Embryonic facial prominence (tissue), 1 donor: ENCODE results near the gene RRBP1.

Experiments used
- DNase-seq: peaks from one replicate; pipeline ENCODE4 v3.0.0-alpha.2; 2016; ENCODE audit errors: extremely low spot score

The RRBP1 gene

DNA sequence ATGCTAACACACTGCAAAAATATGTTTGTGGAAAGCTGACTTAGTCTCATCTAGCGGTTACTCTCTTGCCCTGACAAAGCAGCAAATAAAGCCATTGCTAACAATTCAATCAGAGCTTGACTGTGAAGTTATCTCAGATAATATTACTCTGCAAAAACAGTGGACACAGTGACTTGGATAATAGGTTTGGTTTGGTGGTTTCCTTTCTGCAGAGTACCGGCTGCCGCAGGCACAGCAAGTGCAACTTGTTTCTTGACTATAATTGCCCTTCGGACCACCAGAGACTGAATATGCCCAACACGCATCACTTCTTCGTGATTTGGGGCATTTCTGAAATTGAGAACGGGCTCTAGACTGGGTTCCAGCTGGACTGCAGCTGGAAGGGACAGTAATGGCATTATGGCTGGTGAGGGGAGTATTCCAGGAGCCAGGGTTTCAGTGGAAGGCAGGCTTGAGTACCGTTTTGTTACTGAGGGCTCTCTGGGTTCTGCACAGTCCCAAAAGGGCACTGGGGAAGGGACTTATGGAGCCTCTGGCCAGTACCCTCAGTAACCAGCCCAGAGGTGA, 72.1 kb downstream of the RRBP1 start:
- no peak for DNase-seq

DNA sequence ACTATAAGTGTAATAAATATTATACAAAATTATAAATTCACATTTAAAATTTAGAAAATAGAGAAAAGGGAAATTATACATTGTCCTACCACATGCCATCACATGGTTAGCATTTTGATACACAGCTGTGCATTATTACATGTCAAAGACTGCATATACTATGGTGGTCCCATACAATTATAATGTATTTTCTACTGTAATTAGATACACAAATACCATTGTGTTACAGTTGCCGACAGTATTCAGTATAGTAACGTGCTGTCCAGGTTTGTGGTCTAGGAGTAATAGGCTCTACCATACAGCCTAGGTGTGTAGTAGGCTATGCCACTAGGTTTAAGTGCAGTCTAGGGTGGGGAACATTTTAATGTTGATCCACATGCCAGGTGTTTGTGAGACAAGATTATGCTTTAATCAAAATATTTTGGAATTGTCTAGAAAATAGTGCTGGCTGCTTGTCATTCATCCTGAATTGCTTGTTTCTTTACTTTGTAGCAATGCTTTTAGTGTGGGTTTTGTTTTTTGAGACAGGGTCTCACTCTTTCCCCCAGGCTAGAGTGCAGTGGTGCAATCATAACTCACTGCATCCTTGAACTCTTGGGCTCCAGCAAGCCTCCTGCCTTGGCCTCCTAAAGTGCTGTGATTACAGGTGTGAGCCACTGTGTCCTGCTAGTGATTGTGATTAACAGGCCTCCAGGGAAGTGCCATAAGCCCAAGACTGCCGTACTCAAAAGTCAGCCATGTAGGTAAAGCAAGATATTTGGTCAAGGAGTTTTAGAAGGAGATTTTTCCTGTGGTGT, 73.1 kb downstream of the RRBP1 start:
- DNase-seq: no peak

DNA sequence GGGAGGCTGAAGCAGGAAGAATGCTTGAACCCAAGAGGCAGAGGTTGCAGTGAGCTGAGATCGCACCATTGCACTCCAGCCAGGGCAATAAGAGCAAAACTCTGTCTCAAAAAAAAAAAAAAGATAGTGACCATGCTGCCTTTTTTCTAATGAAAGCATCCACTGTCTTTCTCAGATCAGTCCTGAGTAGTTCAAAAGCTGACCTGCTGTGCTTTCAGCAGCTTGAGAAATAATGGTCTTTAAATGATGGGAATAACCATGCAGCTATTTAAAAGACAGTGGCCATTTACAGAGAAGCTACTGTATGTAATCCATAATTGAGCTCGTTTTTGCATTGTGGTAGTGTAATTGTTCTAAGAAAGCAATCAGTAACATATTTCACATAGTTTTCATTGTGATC, 76.0 kb downstream of the RRBP1 start:
- no peak for DNase-seq

DNA sequence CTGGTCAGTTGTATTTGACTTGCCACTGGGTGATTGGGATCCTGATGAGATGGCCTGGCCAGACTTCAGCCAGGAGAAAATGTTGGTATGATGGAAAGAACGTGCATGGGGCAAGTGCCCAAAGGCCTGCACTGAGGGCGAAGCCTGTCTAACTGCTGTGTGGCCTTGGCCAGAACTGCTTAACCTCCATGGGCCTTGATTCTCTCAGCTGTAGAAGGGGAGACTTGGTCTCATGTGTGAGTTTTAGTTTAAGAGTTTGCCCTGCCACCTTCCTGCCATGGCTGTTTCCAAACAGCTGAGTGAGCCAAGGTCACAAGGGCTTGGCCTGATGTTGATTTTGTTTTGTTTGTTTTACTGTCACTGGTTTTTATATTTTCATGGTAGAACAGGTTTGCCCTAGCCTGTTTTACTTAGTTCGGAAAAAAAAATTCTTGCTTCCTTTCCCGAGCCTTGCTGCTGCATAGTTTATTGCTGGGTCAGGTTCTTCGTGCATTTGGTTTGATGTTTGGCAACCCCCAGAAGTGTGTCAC, 76.8 kb downstream of the RRBP1 start:
- DNase-seq: no peak

DNA sequence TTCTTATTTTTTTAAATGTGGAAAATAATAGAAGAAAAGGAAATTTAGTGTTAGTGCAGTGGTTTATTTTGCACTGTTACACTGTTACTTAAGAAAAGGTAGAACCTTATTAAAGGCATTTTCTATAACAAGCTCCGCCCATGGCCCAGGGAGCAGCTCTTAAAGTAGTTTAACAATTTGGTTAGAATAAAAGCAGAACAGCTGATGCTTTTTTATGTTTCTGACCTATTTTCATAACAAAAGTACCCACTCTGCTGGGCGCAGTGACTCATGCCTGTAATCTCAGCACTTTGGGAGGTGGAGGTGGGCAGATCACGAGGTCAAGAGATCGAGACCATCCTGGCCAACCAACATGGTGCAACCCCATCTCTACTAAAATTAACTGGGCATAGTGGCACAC, 79.5 kb downstream of the RRBP1 start:
- no peak for DNase-seq

DNA sequence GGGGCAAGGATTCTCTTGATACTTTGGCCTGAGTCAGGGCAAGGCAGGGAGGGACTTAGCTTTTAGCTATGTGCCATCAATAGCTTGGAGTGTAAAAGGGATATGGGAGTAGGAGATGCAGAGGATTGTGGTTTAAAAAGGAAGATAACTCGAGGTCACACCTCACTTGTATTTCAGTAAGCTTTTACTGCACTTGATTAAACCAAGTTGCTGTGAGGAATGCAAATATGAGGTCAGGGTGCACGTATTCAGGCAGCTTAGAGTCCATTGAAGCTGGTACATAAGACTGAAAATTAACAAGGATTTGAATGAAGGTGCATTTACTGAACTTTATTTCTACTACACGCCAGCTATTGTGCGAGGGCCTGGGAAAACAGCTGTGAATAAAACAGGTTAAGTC, 80.1 kb downstream of the RRBP1 start:
- DNase-seq: no peak

DNA sequence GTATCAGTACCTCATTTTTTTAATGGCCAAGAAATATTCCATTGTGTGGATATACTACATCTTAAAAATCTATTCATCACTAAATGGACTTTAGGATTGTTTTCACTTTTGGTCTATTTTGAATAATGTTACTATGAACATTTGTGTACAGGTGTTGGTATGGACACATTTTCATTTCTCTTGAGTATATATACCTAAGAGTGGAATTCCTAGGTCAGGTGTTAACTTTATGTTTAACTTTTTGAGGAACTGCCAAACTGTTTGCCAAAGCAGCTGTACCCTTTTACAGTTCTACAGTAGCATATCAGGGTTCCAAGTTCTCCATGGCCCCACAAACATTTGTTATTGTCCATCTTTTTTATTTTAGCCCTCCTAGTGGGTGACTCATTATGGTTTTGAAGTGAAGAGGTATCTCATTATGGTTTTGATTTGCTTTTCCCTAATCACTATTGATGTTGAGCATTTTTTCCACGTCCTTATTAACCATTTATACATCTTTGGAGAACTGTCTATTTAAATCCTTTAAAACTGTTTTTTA, 84.0 kb downstream of the RRBP1 start:
- no peak for DNase-seq

DNA sequence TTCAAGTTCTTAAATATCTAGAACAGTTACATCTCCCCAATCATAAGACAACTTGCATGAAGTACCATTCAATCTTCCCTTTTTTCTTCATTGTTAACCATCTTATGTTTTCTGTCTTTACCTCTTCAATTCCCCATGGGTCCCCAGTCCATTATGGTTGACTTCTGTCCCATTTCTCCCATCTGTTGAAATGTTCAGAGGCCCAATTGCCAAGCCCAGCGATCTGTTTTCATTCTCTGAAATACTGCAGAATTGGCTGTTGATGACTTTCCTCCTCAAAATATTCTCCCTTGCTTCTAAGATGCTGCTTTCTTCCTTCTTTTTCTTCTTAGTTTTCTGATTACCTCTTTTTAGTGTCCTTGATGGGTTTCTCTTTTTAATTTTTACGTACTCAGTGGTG, 86.2 kb downstream of the RRBP1 start:
- DNase-seq: no peak

DNA sequence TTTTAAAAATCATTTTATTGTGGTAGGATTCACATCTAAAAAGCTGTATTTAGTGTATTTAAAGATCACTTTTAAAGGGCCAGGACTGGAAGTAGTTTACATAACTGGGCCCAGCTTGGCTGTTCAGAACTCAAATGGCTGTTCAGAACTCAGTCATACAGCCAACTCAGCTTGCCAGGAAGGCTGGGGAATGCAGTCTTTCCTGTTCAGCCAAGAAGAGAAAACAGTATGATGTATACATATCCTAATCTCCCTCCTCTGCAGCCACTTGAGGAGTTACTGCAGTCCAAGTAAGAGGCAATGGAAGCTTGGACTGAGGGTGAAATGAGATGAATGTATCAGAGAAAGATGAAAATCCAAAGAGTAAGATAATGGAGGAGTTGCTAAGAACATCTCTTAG, 87.6 kb downstream of the RRBP1 start:
- DNase-seq: no peak

DNA sequence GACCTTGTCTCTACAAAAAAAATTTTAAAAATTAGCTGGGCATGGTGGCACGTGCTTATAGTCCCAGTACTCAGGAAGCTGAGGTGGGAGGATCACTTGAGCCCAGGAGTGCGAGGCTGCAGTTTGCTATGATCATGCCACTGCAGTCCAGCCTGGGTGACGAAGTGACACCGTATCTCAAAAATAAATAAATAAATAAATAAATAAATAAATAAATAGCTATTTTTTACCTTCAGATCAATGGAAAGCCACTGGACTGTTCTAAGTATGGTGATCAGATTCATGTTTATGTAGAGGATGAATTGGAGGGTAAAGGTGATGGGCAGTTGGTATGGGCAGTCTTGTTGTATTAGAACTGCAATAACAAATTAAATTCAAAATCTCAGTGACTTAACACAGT, 88.1 kb downstream of the RRBP1 start:
- no peak for DNase-seq

DNA sequence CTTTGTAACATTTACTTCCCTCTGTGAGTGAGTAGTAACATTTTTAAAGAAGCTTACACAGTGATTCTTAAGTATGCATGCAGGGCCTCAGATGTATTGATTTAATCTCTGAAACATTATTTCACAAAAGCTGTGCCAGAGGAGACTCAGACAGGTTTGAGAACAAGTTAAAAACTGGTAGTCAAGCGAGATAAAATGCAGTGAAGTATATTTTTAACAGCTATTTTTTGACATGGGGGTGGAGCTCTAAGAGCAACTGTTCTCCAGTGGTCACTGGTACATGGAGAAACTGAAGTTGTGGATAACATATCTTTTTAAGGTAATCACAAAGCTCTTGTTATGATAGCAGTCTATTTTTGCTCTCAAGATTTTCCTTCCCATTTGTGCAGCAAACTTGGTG, 91.8 kb downstream of the RRBP1 start:
- no peak for DNase-seq

DNA sequence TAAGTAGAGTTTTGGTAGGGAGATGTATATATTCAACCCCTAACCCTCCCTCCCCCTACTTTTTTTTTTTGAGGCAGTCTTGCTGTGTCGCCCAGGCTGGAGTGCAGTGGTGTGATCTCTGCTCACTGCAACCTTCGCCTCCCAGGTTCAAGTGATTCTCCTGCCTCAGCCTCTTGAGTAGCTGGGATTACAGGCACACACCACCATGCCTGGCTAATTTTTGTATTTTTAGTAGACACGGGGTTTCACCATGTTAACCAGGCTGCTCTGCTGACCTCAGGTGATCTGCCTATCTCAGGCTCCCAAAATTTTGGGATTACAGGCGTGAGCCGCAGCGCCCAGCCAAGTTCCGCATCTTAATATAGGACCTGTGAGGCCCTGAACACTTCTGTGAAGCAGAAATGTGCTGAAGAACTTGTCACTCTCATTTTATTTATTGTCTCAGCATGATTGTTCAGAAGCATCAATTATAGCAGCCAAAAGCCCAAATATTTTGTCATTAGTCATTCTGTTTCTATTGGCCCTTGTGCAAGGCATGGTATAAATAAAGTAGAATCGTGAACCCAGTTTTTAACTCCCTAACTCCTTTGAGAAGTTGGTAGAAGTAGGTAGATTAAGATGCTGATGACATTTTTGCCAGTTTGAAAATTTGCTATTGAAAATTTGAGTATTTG, 92.7 kb downstream of the RRBP1 start:
- DNase-seq: no peak

DNA sequence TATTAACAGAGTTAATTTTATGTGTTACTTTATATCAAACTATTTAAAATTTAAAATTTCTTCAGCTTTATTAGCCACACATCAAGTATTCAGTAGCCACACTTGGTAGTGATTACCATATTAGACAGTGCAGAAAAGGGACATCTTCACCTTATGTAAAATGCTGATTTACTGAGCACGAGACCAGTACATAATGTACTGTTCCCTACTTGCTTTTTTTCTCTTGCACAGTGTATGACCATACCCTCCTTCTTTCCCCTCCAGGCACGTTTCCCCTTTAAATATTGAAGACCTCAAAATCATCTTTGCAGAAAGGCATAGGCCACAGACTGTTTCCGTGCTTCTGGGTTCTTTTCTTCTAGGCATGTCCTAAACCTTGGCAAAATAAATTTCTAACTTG, 94.2 kb downstream of the RRBP1 start:
- no peak for DNase-seq

DNA sequence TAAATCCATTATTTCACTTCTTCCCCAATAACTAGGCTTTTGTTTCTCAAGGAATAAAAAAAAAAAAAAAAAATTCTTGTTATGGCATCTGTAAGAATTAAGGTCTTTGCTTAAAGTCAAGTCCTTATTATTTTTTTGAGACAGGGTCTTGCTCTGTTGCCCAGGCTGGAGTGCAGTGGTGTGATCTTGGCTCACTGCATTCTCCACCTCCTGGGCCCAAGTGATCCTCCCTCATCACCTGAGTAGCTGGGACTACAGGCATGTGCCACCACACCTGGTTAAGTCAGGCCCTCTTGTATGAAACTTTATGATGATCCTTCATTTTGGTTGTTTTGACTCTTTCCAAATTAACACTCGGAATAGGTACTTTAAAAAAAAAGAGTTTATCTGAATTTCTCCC, 94.9 kb downstream of the RRBP1 start:
- no peak for DNase-seq

DNA sequence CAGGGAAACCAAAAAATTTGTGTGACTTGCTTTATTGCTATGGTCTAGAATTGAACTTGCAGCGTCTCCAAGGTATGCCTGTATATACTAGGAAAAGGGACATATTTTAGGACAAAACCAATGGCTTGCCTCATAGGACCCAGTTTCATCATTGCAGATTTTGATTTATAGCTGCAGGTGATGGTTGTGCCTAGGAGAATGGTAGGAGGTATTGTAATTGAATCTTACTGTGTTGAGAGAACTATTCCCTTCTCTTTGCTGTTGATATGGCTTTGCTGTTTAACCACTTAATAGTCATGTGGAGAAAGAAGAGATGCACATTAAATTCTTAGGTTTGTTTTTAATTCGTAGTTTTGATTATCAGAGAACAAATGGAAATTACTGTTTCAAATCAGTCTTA, 95.8 kb downstream of the RRBP1 start:
- DNase-seq: no peak

DNA sequence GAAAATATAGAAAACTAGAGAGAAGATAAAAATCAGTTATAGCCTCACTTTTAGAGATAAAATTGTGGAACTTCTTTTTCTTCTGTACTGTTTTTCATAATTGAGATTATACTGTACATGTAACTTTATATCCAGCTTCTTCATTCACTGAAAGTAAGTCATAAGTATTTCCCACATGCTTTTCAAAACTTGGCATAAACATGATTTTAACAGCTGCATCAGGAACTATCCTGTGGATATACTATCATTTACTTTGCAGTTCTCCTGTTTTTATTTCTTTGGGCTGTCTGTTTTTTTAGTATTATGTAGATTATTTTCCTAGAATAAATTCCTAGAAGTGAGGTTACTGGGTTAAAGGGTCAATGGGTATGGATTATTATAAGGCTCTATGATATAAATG, 97.4 kb downstream of the RRBP1 start:
- DNase-seq: no peak

DNA sequence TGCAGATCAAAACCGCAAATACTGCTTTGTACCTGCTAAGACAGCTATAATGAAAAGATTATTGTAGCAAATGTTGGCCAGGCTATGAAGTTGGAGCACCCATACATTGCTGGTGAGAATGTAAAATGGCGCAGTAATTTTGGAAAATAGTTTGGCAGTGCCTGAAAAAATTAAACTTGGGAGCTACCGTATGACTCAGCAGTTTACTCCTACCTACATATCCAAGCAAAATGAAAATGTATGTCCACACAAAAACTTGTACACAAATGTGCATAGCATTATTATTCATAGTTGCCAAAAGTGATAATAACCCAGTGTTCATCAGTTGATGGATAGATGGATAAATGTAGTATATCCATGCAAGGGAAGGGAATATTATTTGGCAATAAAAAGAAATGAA, 98.9 kb downstream of the RRBP1 start:
- no peak for DNase-seq

DNA sequence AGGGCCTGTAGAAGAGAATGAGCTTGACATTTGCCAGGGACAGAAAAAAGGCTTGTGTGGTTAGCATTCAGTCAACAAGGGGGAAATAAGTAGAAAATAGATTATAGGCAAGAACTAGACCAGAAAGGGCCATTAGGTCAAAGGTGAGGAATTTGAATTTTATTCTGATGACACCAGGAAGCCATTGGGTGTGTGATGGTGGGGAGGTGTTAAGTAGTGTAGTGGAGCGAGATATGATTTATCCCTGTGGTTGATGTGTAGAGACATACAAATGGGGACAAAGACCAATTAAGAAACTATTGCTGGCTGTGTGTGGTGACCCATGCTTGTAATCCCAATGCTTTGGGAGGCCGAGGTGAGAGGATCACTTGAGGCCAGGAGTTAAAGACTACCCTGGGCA, 101.1 kb downstream of the RRBP1 start:
- no peak for DNase-seq

DNA sequence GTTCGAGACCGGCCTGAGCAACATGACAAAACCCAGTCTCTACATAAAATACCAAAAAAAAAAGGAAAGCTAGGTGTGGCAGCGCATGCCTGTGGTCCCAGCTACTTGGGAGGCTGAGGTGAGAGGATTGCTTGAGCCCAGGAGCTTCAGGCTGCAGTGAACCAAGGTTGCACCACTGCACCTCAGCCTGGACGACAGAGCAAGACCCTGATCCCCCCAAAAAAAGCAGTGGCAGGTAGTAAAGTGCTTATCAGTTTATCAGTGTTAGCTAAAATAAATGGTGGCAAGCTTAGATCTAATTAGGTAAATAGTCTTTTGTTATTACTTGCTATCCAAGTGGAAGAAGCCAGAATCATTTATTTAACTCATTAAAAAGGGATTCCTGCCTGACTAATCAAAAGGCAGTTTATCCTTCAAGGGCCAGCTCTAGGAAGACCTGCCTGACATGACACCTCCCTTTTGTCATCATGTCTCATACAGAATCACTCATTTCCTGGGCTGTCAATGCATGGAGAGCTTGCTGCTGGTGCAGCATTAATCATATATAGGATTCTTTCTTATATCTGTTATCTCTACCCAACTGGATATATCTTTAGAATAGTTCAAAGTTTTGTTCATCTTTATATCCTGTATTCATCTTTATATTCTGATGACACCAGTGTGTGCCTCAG, 102.5 kb downstream of the RRBP1 start:
- DNase-seq: no peak

DNA sequence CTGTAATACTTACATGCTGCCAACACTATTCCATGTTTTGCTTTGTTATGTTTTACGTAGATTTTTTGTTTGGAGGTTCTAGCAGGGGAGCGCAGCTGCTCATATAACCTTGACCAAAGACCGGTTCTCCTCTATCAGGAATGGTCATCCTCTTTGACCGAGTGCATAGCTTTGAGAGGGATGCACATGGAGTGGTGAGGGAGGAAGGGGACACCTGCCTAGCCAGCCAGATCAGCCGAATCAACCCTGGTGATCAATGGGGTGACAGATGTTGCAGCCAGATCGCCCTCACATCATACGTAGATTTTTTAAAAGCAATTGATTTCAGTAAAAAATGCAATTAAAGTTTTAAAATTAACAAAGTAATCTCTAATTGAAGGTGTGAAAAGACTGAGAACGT, 105.8 kb downstream of the RRBP1 start:
- DNase-seq: no peak

DNA sequence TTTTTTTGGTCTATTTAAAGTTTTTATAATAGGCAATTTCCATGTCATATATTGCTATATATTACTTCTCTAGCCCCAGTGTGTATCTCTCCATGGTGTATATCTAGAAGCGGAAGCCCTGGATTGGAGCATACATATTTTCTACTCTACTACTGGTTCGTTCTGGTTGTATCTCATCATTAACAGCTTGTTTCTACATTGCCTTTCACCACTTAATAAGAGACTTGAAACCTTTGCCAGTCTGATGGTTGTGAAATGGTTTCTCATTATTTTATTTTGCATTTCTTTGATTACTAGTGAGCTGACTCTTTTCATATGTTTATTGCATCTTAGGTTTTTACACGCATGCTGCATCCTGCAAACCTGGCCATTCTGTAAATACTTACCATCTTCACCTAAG, 108.6 kb downstream of the RRBP1 start:
- DNase-seq: no peak

DNA sequence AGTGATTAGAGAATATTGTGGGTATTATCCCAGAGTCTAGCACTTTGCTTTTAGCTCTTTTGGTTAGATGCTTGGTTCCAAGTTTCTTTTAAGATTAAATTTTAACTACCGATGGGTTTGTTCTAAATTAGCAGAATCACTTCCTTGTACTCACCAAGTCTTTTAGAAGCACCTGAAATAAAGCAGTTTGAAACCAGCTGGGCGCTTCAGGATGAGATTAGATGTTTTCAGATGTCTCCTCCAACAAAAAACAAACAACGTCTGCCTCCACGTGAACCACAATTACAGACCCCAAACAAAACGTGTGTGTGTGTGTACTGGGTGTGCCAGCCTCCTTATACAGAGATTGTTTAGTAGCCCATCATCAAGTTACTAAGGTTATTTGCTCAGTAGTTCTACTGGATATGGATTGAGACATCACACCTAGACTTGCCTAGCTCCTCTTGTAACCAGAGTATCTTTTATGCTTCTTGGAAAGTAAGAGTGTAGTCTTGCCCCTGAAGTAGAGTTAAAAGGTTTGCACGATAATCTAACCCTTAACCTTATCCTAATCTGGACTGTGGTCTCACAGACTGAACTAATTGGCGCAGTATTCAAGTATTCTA, 109.9 kb downstream of the RRBP1 start:
- no peak for DNase-seq
